ENCODE measurements around the gene OXSM.

Gene OXSM

GRCh38 chr3:25789596-25790556 is at the start of gene OXSM:
TSS of gene OXSM (plus strand) at chr3:25790090. CDS start at chr3:25791021, 931 bp downstream.
- peak; percentile 93 to 96 for ATAC-seq

GRCh38 chr3:25744470-25744869 is 45.4 kb upstream of the OXSM start:
- ATAC-seq, result no peak

- ATAC-seq, result no peak
These were observed 42.9 kb upstream of the OXSM start for GRCh38 chr3:25747033-25747432.

- no peak for ATAC-seq
These were observed 41.7 kb upstream of the OXSM start for GRCh38 chr3:25748189-25748588.

- ATAC-seq, result no peak
These were observed 40.8 kb upstream of the OXSM start for GRCh38 chr3:25749031-25749581.

- no peak for ATAC-seq
These were observed 38.8 kb upstream of the OXSM start for GRCh38 chr3:25751048-25751447.

GRCh38 chr3:25751725-25752124 is 38.2 kb upstream of the OXSM start:
- ATAC-seq, result no peak

GRCh38 chr3:25768851-25769250 is 21.0 kb upstream of the OXSM start:
- peak; percentile 46 to 49 for ATAC-seq

- peak in 1 of 2 donors; percentile 51 for ATAC-seq
These were observed 14.0 kb upstream of the OXSM start for GRCh38 chr3:25775936-25776335.

- no peak for ATAC-seq
These were observed 9.3 kb upstream of the OXSM start for GRCh38 chr3:25780618-25781017.

- ATAC-seq, result no peak
These were observed 8.6 kb upstream of the OXSM start for GRCh38 chr3:25781145-25781757.

GRCh38 chr3:25781758-25782594 is 7.9 kb upstream of the OXSM start:
- no peak for ATAC-seq

- no peak for ATAC-seq
These were observed 7.3 kb upstream of the OXSM start for GRCh38 chr3:25782636-25782937.

- peak; percentile 93 to 95 for ATAC-seq
These were observed 6.8 kb upstream of the OXSM start, which contains the start of gene NGLY1 for GRCh38 chr3:25782938-25783660. TSS of gene NGLY1 (minus strand) at chr3:25783443. CDS start at chr3:25783390, 53 bp downstream.

GRCh38 chr3:25783661-25784512 is 6.0 kb upstream of the OXSM start:
- peak; percentile 25 to 34 for ATAC-seq

- no peak for ATAC-seq
These were observed 4.9 kb upstream of the OXSM start for GRCh38 chr3:25784971-25785370.

GRCh38 chr3:25785826-25786225 is 4.1 kb upstream of the OXSM start:
- ATAC-seq, result no peak

- ATAC-seq, result no peak
These were observed 2.2 kb upstream of the OXSM start for GRCh38 chr3:25787689-25788088.

GRCh38 chr3:25789209-25789595 is 688 bp upstream of the OXSM start:
- no peak for ATAC-seq

GRCh38 chr3:25801786-25802185 is 11.9 kb downstream of the OXSM start:
- ATAC-seq, result no peak

- ATAC-seq, result no peak
These were observed 13.9 kb downstream of the OXSM start for GRCh38 chr3:25803833-25804232.

All from activated CD4-positive, CD25-positive, alpha-beta regulatory T cell treated with anti-CD3 and anti-CD28 coated beads, Interleukin-2, amount 50 U/mL, for 24 hours (primary cell).